NCI-H2196 (cell line): Measurements from ENCODE around the gene SUV39H2.
"Not testable (repeated sequence)": the region's sequence is repeated elsewhere in the genome, so short reads cannot be mapped to it uniquely, and the experiment has no call there.

Source experiments
- DNase-seq: peaks from one replicate; lab custom pipeline; 2025; ENCODE audit not compliant: unreplicated experiment; lab: John Stamatoyannopoulos, UW

The SUV39H2 gene, protein sequence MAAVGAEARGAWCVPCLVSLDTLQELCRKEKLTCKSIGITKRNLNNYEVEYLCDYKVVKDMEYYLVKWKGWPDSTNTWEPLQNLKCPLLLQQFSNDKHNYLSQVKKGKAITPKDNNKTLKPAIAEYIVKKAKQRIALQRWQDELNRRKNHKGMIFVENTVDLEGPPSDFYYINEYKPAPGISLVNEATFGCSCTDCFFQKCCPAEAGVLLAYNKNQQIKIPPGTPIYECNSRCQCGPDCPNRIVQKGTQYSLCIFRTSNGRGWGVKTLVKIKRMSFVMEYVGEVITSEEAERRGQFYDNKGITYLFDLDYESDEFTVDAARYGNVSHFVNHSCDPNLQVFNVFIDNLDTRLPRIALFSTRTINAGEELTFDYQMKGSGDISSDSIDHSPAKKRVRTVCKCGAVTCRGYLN

DNA sequence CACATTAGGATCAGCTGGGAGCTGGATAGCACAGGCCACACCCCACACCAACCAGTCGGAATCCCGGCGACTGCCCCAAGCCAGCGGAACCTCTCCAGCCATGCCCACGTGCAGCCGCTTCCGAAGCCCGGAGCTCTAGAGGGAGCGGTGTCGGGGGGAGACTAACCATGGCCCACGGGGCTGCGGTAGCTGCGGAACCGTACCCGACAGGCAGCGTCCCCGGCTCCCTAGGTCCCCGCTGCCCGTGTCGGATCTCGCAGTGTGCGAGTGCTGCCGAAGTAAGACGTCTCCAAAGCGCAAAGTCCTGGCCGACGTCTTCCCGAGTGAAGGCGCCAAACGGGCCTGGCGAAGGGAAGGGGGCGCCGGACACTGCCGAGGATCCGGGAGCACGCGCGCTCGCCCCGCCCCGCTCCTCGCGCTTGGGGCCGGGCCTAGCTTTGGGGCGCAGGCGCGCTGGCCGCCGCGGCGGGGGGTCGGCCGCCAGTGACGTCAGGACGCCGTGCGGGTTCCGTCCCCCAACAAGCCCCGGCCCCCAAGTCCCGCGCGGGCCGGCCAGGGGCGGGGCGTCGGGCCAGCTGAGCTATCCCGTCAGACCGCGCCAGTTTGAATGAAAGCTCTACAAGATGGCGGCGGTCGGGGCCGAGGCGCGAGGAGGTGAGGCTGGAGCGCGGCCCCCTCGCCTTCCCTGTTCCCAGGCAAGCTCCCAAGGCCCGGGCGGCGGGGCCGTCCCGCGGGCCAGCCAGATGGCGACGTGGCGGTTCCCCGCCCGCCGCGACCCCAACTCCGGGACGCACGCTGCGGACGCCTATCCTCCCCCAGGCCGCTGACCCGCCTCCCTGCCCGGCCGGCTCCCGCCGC lies at the start of gene SUV39H2:
Gene SUV39H2 (plus strand): TSS at position 601 of the 858 bp plus-strand sequence. CDS start 23 bp downstream, at position 624.
- peak; percentile 83 for DNase-seq

DNA sequence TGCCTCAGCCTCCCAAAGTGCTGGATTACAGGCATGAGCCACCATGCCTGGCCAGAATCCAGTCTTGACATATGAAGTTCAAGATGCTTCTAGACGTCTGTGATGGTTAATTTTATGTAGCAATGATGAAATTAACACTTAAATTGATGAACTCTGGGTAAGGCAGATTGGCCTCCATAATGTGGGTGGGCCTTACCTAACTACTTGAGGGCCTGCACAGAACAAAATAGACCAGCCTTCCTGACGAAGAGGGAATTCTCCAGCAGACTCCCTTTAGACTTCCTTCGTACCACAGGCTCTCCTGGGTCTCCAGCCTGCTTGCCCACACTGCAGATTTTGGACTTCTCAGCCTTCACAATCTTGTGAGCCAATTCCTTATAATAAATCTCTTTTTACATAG lies 45.6 kb upstream of the SUV39H2 start:
- DNase-seq = no peak

DNA sequence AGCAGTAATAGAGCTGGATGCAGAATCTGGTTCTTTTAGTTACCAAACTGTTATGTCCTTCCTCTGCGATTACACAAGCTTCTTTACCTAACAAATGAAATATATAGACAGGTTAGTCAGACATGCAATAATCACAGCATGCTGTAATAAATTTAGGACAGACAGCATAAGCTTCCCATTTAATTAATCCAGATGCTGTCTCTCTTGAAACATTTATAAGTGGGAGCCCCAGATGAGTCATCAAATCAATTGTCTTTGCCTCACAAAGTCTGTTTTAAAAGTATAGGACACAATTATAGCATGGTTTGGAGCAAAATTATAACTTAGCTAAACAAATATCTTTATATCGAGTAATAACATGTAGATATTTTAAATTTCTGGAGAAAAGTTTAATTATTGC lies 42.5 kb upstream of the SUV39H2 start:
- no peak for DNase-seq

DNA sequence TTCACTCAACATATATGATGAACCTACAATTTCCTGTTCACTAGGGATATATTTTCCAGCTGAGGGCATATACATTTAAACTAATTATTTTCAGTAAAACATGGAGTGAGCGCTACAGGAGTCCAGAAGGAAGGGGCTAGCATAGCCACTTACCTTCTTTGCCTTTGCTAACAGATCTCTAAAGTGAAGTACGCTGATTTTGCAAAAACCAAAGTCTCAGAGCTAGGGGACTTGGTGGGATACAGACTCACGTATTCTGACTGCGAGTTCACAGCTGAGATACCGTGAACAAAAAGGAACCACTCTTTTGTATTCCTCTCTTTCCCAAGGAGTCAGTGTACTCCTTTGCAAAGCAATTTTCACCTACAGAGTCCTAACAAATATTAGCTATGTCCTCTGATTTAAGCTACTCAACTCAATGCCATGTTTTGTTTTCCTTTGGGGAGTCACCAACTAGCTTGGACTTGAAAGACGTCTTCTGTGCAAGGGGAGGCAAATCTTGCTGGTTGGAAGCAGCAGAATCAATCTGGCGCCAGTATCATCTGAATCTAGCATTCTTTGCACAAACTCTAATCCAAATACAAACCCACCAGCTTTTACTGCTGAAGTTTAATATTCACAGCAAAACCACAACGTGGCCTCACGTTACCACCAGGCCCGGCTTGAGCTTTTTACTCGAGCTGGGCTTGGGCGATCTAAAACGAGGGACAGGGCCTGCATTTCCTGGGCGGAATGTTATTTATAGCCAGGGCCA lies 41.5 kb upstream of the SUV39H2 start:
- DNase-seq = no peak

DNA sequence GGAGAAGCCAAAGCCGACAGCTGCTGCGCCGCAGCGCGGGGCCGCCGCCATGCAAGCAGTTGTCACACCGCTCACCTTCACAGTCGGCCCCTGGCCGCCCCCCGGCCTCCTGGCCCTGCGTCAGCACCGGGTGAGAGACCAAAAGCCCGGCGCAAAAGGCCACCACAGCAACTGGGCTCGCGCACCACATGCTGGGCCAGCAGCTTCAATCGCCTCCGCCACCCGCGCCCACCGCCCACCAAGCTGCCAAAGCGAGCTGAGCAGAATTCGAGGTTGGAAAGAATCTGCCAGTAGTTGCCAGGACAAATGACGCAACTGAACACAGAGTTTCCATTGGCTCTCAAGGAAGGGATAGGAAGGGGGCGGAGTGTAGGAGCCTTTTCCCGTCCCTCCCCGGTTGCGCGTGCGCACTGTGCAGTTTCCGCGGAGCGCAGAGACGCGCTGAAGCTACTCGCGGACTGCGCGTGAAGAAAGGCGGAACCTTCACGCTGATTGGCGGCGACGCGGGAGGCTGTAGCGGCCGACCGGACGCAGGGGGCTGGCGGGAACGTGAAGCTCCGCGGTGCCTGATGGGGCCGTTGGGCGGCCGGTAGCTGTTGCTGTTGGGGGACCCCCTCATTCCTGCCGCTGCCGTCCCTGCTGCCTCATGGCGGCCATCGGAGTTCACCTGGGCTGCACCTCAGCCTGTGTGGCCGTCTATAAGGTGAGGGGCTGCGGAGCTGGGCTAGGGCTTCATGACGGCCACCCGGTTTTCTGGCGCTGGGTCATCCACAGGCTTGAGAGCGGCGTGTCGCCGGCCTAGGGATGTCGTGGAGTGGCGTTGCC lies 40.7 kb upstream of the SUV39H2 start, which contains the start of the genes CDNF, HSPA14 and MSANTD7:
Gene CDNF (minus strand): TSS at position 281 of the 825 bp plus-strand sequence. CDS start 91 bp downstream, at position 190.
Gene HSPA14 (plus strand): TSS at position 550 of the 825 bp plus-strand sequence. CDS start 97 bp downstream, at position 647.
Gene MSANTD7 (plus strand): TSS at position 550 of the 825 bp plus-strand sequence. CDS start 3,979 bp downstream, outside the sequence.
- peak; percentile 94 for DNase-seq

DNA sequence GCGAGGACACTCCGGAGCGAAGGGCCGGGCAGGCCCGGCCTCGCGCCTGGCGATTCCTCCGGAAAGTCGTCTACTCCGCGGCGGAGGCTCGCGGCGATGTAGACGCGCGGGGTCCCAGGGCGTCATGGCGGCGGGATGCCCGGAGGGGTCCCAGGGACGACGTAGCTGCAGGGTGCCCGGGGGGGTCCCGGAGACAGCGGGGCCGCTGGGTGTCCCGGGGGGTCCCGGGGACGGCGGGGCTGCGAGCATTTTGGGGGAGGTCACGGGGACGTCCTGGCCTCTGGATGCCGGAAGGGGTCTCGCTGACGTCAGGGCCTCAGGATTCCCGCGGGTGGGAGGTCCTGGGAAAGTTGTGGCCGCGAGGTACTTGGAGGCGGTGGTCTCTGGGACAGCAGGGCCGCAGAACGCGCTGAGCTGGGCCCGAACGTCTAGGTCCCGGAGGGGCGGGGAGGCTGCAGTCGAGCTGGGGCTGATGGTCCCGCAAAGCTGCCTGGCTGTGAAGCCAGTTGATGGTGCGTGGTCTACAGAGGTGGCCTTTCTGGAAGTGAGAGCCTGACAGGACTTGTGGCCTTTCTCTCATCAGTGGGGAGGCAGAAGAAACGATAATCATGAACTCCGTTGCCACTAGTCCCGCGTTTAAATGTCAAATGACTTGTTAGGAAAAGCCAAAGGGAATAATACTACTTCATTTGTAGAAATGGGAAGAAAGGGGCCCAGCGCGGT lies 39.9 kb upstream of the SUV39H2 start:
- no peak for DNase-seq

DNA sequence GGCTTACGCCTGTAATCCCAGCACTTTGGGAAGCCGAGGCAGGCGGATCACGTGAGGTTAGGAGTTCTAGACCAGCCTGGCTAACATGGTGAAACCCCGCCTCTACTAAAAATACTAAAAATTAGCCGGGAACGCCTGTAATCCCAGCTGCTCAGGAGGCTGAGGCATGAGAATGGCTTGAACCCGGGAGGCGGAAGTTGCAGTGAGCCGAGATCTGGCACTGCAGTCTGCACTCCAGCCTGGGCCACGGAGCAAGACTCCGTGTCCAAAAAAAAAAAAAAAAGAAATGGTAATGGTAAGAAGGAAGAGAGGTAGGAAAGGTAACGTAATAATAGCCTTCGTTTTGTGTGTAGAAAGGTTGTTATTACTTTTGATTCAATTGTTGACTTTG lies 39.4 kb upstream of the SUV39H2 start:
- DNase-seq = no peak

DNA sequence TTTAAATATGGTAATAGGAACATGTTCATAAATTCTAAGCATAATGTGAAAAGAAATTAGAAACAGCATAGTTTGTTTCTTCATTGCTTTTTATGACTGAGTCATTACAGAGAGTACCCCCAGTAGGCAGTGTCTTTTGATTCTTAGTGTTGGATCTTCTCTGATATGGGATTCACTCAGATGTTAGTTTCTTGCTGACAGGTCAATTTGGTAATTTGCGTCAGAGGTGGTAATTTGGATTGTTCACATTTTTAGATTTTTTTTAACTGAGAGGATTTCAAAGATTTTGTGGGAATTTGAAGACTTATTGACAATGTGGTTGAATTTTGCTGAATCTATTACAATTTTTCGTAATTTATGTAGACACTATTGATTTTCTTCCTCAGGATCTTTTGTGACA lies 38.5 kb upstream of the SUV39H2 start:
- DNase-seq = no peak

DNA sequence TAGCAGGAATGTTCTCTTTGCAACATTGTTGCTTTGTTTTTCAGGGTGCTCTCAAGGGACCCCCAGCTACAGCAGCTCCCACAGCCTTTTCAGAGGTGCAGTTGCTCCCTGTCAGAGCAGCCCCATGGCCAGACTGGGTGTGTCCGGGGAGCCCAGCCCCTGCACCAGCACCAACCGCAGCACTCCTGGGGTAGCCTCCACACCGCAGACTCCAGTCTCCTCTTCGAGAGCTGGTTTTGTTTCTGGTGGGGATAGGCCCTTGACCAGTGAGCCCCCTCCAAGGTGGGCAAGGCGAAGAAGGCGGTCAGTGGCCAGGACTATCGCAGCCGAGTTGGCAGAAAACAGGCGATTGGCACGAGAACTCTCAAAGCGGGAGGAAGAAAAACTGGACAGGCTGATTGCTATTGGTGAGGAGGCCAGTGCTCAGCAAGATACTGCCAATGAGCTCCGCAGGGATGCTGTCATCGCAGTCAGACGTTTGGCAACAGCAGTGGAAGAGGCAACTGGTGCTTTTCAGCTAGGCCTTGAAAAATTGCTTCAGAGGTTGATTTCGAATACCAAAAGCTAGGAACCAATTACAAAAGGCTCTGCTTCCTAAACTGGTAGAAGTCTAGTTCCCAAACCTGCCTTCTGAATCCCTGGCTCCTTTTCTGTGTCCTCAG lies 35.2 kb upstream of the SUV39H2 start:
- DNase-seq = no peak

DNA sequence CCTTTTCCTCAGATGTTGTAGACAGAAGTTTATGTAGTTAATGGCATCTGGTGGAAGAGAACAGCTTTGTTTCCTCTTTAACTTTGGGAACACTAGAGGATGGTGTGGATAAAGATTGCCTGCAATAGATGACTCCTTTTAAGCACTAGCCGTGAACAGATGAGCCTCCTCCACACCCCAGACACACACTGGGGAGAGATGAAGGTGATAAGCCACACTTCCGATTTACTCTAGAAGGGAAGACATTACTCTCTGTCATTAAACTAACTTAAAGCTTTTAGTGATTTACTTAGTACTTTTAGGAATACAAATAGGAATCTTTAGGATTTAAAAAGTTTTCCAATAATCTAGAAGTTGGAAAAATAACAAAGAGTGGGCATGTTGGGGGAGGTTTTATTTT lies 33.7 kb upstream of the SUV39H2 start:
- DNase-seq = no peak

DNA sequence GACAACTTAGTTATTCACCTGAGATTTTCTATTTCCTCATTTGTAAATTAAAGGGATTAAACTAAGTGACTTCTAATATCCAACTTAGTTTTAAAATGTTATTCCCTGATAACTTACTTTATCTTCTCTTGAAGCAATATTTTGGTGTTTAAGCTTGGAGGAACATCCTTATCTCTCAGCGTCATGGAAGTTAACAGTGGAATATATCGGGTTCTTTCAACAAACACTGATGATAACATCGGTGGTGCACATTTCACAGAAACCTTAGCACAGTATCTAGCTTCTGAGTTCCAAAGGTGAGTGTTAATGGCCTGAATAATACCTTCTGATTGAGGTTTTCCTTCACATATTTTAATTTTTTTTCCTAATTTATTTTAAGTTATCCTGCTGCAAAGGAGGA lies 26.4 kb upstream of the SUV39H2 start:
- no peak for DNase-seq

DNA sequence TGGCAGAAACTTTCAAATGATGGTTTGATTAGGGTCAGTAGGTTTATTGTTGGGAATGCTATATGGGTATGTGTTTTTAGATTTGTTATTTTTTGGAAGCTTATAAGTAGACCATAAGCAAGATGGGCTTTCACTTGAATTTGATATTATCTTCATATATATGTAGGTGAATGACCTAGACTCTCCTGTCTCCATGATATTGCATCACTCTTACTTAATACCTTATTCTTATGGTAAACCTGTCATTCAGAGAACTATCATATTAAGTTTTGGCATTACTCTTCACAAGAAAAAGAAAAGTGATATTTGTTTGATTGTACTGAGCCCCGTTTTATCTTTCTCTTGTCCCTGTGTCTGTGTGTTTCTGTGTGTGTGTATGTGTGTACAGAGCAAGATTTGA lies 23.2 kb upstream of the SUV39H2 start:
- DNase-seq = no peak

DNA sequence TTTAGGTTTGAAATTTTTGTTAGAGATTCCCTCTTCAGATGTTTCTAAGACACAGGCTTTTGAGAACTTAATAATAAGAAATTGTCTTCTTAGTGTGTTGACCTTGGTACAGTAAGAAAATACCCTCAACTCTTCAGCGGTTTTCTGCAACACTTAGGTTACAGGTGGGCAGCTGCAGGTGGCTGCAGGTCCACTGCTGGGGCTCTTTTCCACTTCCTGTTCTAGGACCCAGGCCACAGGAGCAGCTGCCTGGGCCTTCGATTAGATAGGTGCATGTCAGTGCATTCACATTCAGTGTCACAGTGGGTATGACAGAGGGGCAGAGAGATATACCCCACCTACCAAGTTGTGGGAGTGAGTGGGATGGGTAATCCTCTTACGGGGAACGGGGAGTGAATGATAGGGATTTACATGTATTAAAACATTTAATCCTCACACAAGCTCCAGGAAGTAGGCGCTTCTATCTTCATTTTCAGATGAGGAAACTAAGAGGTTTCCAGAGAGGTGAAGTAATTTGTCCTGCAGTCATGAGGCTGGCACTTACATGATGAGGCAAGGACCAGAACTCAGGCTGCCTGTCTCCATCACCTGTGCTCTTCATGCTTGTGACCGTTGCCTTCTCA lies 20.2 kb upstream of the SUV39H2 start:
- DNase-seq = no peak

DNA sequence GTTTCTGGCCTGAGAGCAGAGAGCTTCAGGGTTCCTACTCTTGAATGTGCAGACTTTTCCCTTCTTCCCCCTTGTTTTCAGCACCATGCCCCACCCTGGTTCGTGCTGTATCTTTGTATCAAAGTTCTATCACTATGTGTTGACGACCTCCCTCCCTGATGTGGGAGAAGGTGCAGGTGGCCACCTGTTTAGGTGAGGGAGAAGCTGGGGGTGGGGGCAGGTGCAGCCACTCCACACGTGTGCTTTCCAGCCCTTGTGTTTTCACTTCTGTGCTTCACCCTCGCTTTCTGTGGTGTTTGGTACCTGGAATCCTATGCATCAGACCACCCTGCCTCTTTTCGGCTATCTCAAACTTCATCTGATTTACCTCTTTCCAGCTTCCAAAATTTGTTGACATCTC lies 19.6 kb upstream of the SUV39H2 start:
- no peak for DNase-seq

DNA sequence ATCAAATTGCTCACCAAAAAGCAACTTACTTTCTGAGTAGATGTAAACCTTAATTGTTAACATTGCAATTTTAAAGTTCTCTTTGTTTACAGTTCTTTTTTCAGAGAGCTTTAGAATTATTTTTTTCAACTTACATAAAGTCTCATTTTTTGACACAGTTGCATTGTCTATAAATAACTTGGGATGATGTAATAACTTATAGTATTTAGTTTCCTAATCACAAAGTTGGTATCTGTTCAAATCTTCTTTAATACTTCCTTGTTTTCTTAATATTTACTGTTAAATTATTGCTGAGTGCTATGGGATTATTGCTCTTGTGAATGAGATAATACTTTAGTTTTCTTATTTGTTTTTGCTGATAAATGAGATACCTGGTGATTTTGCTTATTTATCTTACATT lies 18.9 kb upstream of the SUV39H2 start:
- DNase-seq = no peak

DNA sequence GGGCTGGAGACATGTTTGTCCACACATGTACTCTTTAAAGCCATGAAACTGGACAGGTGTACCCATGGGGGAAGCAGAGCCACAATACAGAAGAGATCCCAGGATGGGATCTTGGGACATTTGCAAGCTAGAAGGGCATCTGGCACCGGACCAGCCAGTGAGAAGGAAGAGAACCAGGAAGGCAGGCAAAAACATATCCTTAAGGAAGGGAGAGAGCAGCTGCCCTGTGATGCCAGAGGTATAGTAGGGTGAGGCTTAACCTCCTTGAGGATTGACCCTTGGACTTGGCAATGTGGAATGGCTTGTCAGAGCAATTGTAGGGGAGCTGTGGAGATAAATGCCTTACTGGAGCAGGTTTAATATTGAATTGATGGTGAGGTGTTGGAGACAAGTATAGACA lies 17.9 kb upstream of the SUV39H2 start:
- DNase-seq = no peak

DNA sequence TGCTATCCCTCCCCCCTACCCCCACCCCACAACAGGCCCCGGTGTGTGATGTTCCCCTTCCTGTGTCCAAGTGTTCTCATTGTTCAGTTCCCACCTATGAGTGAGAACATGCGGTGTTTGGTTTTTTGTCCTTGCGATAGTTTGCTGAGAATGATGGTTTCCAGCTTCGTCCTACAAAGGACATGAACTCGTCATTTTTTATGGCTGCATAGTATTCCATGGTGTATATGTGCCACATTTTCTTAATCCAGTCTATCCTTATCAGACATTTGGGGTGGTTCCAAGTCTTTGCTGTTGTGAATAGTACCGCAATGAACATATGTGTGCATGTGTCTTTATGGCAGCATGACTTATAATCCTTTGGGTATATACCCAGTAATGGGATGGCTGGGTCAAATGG lies 14.2 kb upstream of the SUV39H2 start:
- DNase-seq = not testable (repeated sequence)

DNA sequence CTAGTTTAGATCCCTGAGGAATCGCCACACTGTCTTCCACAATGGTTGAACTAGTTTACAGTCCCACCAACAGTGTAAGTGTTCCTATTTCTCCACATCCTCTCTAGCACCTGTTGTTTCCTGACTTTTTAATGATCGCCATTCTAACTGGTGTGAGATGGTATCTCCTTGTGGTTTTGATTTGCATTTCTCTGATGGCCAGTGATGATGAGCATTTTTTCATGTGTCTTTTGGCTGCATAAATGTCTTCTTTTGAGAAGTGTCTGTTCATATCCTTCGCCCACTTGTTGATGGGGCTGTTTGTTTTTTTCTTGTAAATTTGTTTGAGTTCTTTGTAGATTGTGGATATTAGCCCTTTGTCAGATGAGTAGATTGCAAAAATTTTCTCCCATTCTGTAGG lies 13.8 kb upstream of the SUV39H2 start:
- not testable (repeated sequence) for DNase-seq
